ENCODE measurements around the gene TRABD2B.

- TF ChIP-seq POLR2AphosphoS5 (IDR thresholded peaks at IDR 0.05; ENCODE audit: low read depth, low read length), result no peak
- no peak for TF ChIP-seq SIN3A (IDR thresholded peaks at IDR 0.05; ENCODE audit: borderline replicate concordance, insufficient read depth, low read length)
- TF ChIP-seq, protein P1, sequence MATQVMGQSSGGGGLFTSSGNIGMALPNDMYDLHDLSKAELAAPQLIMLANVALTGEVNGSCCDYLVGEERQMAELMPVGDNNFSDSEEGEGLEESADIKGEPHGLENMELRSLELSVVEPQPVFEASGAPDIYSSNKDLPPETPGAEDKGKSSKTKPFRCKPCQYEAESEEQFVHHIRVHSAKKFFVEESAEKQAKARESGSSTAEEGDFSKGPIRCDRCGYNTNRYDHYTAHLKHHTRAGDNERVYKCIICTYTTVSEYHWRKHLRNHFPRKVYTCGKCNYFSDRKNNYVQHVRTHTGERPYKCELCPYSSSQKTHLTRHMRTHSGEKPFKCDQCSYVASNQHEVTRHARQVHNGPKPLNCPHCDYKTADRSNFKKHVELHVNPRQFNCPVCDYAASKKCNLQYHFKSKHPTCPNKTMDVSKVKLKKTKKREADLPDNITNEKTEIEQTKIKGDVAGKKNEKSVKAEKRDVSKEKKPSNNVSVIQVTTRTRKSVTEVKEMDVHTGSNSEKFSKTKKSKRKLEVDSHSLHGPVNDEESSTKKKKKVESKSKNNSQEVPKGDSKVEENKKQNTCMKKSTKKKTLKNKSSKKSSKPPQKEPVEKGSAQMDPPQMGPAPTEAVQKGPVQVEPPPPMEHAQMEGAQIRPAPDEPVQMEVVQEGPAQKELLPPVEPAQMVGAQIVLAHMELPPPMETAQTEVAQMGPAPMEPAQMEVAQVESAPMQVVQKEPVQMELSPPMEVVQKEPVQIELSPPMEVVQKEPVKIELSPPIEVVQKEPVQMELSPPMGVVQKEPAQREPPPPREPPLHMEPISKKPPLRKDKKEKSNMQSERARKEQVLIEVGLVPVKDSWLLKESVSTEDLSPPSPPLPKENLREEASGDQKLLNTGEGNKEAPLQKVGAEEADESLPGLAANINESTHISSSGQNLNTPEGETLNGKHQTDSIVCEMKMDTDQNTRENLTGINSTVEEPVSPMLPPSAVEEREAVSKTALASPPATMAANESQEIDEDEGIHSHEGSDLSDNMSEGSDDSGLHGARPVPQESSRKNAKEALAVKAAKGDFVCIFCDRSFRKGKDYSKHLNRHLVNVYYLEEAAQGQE (IDR thresholded peaks at IDR 0.05; ENCODE audit: insufficient read depth in 1 of 2, low read depth in 2 of 2, low read length in 2 of 2), result no peak
These were observed 25.1 kb upstream of the TRABD2B start for GRCh38 chr1:48022306-48022705.

All from PFSK-1 (cell line).